Epithelial cell of proximal tubule (primary cell): Measurements from ENCODE around the gene TRPV6. TPM values are rescaled to one million over a fixed set of nuclear protein-coding genes. Genes with fewer than 3 reads are reported as not detected.

Experiments
- DNase-seq: peaks from one replicate; pipeline ENCODE4 v3.0.0-alpha.2; 2011; ENCODE audit warnings: low read depth
- H3K4me3 ChIP-seq: 2 replicates; pipeline ENCODE4 v1.5.1; 2011; ENCODE audit warnings: low read depth, mild to moderate bottlenecking, low read length
- total RNA-seq: library from RNA; depleted of rRNA; stranded (reverse); fragments of >200 nt; gene quantifications from 2 replicates; pipeline ENCODE4 v1.2.3, GENCODE V29; 2015
- TF ChIP-seq, protein P1 (sequence below): conservative IDR thresholded peaks from 2 replicates; pipeline ENCODE4 v1.5.1; 2012; ENCODE audit warnings: low read depth, mild to moderate bottlenecking, low read length

Gene TRPV6
- total RNA-seq, 1 donor from 2014 or later = 0.06 TPM

DNA sequence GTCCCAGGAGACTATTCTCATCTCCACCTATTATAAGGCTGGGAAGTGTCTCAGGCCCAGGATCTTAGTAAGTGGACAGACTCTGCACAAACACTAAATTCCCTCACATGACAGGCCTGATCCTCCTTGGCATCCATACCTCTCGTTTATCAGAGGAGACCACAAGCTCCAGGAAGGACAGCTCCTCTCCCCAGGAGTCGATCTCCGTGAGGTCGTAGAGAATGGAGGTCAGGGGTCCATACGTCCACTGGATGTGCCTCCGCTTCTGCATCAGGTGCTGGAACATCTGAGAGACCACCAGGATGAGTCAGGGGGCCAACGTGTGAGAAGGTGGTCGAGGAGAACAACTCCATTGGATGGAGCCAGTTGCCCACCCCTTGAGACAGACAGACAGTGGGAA is 42.4 kb upstream of the TRPV6 start:
- TF ChIP-seq, protein P1, sequence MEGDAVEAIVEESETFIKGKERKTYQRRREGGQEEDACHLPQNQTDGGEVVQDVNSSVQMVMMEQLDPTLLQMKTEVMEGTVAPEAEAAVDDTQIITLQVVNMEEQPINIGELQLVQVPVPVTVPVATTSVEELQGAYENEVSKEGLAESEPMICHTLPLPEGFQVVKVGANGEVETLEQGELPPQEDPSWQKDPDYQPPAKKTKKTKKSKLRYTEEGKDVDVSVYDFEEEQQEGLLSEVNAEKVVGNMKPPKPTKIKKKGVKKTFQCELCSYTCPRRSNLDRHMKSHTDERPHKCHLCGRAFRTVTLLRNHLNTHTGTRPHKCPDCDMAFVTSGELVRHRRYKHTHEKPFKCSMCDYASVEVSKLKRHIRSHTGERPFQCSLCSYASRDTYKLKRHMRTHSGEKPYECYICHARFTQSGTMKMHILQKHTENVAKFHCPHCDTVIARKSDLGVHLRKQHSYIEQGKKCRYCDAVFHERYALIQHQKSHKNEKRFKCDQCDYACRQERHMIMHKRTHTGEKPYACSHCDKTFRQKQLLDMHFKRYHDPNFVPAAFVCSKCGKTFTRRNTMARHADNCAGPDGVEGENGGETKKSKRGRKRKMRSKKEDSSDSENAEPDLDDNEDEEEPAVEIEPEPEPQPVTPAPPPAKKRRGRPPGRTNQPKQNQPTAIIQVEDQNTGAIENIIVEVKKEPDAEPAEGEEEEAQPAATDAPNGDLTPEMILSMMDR = no peak
- H3K4me3 ChIP-seq = no peak overlapping the region
- no peak for DNase-seq

DNA sequence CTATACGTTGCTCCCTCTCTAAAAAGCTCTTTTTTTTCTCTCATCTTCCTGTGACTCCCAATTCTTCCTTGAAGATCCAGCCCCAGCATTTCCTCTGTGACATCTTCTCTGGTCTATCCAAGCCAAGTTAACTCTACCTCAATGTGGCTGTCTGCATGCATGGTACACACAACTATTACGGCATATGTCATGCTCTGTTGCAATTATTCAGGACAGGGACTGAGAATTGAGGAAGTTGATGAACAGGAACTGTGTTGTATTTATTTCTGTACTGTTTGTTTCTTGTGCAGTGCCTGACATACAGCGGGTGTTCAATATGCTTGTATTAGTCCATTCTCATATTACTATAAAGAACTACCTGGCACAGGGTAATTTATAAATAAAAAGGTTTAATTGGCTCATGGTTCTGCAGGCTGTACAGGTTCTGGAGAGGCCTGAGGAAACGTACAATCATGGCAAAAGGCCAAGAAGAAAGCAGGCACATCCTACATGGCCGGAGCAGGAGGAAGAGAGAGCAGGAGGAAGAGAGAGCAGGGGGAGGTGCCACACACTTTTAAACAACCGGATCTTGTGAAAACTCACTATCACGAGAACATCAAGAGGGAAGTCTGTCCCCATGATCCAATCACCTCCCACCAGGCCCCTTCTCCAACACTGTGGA is 41.7 kb upstream of the TRPV6 start:
- H3K4me3 ChIP-seq = no peak overlapping the region
- TF ChIP-seq, protein P1 = no peak
- no peak for DNase-seq

DNA sequence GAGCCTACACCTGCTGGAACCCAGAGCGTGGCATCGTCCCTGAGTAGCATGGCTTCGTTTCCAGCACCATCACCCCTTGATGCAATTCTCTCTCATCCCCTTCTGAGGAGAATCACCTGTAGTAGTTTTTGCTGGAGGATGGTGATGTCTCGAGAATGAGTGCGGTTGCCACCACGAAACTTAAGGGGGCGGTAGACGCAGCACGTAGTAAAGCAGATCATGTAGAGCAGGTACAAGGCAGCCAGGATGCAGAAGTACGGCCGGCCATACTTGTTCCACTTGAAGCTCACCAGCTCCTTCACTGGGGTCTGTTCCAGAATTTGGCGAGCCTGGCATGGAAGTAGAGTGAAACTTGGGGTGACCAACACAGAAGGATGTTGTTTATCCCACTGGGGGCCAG is 39.9 kb upstream of the TRPV6 start:
- TF ChIP-seq, protein P1 = no peak
- no peak overlapping the region for H3K4me3 ChIP-seq
- DNase-seq = no peak

DNA sequence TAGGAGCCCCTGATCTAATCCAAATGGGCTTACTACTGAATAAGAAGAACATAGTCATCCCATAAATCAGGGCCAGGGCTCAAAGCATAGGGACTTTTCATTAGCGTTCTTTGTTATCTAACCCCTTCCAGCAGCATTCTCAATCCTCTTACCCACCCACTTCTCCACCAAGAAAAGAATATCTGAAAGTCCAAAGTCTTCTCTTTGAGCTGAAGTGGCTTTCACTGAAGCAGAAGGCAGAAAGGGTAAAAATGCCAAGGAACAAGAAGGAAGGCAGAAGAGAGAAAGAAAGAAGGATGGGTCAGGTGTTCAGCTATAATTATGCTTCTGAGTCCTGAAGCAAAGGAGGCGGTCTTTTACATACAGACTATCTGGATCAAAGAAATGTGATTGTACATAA is 37.8 kb upstream of the TRPV6 start:
- TF ChIP-seq, protein P1 = no peak
- DNase-seq = no peak
- H3K4me3 ChIP-seq = no peak overlapping the region

DNA sequence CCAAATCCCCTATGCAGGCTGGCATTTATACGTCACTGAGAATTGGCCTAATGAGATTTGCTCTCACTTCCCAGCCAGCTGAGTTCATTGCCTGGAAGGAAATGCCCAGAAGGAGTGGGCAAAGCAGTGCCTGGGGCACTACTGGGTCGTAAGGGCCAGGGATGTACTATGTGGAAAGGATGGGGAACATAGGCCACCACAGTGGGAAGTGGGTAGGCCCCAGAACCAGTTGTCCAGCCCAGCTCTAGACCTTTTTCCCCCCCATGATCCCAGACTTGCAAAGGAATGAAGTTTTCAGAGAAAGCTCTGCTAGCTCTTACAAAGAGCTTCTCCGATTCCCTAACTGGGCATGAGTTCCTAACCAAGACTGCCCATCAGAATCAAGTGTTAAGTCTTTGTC is 34.1 kb upstream of the TRPV6 start:
- TF ChIP-seq, protein P1 = no peak
- H3K4me3 ChIP-seq = no peak overlapping the region
- no peak for DNase-seq

DNA sequence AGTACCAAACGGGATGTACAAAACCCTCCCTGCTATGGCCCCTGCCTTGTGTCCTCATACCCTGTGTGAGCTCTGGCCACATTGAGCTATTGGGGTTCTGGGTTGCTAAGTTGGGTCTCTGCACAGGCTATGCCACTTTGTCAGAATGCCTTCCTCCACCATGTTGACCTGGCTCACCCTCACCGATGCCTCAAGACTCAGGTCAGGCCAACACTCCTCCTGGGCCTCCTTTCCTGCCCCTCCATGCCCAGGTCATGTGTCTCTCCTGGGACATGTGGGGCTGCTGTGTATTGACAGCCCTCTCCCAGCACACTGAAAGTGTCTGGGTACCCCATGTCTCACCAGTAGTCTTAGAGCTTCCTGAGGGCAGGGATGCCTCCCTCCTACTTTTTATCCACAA is 33.4 kb upstream of the TRPV6 start:
- TF ChIP-seq, protein P1 = no peak
- H3K4me3 ChIP-seq = no peak overlapping the region
- no peak for DNase-seq

DNA sequence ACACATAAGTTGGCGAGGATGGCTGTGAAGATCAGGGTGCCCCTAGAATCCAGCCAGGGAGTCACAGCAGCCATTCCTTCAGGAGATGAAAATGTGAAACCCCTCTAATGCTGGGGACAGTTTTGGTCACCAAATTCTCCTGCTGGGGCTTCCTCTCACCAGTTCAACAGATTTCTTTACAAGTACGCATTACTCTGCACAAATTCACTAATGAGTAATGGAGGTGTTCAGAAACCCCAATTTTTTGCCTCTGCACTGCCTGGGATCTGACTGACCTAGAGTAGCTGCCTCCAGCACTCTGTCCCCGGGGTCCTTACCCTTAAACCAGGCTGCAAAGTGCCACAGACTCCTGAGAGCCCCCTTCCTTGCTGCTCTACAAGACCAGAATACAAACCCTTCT is 31.9 kb upstream of the TRPV6 start:
- TF ChIP-seq, protein P1 = no peak
- no peak overlapping the region for H3K4me3 ChIP-seq
- no peak for DNase-seq
